Measurements from ENCODE around the gene ARPC5L. TPM values are rescaled to one million over a fixed set of nuclear protein-coding genes. Genes with fewer than 3 reads are reported as not detected.

The ARPC5L gene
- total and polyA plus RNA-seq, 2 of the 8 experiments (the other 6 are each of a cell fraction or from before 2014, with no cell fraction given), result 34.1 to 50.6 TPM

DNA sequence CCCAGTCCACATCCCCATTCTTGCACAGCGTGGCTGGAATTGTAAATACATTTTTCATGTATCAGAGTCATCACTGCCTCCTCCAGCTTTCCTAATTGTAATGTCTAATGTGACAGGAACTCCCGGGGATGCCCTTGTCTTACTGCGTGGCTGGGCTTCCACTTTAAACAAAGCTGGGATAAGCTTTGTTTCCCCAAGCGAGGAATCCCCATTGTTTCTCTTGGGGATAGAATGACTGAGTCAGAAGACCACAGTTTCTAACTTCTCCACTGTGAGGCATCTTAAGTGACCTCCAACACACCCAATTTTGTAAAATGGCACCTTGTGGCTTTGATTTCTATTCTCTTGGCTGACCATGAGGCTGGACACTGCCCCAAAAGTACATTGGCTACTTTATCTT lies 22.4 kb downstream of the ARPC5L start:
- H3K27ac ChIP-seq (ENCODE audit: low read depth, low read length), result no peak overlapping the region

More for the DNA sequence above, 22.4 kb downstream of the ARPC5L start:
- H3K9ac ChIP-seq (replicated peaks in 1 of 4; ENCODE audit: extremely low read depth in 1 of 4, low read depth in 3 of 4, low read length in 3 of 4), result no peak overlapping the region
- no peak overlapping the region for H3K4me3 ChIP-seq (ENCODE audit: extremely low read depth in 1 of 4, insufficient read depth in 2 of 4, low read depth in 3 of 4, low read length in 4 of 4)
- no peak overlapping the region for H2BK20ac ChIP-seq (ENCODE audit: low read length)
- no peak overlapping the region for H2BK15ac ChIP-seq (ENCODE audit: low read length)
- no peaks in the 10 kb centered on the region for H3K27me3 ChIP-seq (replicated peaks in 1 of 4; ENCODE audit: control insufficient read depth in 3 of 4, extremely low read depth in 1 of 4, insufficient read depth in 3 of 4, low read length in 3 of 4)
- 77% methylated on average over 4 of the region's 4 CpGs; no CpG with 5 or more reads in 1 of the 2 experiments for whole genome bisulfite sequencing, 2 experiments (ENCODE audit: extremely low coverage in 1 of 2, insufficient coverage in 1 of 2, insufficient read length in 1 of 2, insufficient replicate concordance in 2 of 2, low coverage in 1 of 2, low lambda C conversion rate in 2 of 2, missing lambda C conversion rate in 1 of 2)
- no peak for FAIRE-seq
- H3K18ac ChIP-seq (ENCODE audit: extremely low read depth, low read length), result no peak overlapping the region
- ChIA-PET POLR2A (ENCODE audit: partially characterized antibody) (interaction anchor here (1.1 to 31.1 kb wide), 2 partner anchors 21 to 357 kb away, joined by 3 to 573 read pairs; partner anchors contain the start of genes ARPC5L, HSPA5, RPL35 and WDR38), CTCF (ENCODE audit: partially characterized antibody) (interaction anchor here (1.0 to 6.3 kb wide), 3 partner anchors 8 to 15 kb away, joined by 3 to 55 read pairs (median 5); no protein-coding TSS in a partner anchor)
- no peak overlapping the region for H2BK12ac ChIP-seq (ENCODE audit: low read depth, low read length)
- no peak overlapping the region for H2BK5ac ChIP-seq (ENCODE audit: low read depth, low read length)
- DNase-seq (ENCODE audit: low read depth in 1 of 2, low spot score in 2 of 2), result no peak
- H3K79me2 ChIP-seq (ENCODE audit: control insufficient read depth in 1 of 2, insufficient read depth in 2 of 2, low read length in 2 of 2), result no peaks in the 10 kb centered on the region
- H2AK5ac ChIP-seq (ENCODE audit: low read depth, low read length), result no peak overlapping the region
- H3K36me3 ChIP-seq (ENCODE audit: control insufficient read depth in 2 of 4, insufficient read depth in 4 of 4, low read length in 3 of 4), result no peaks in the 10 kb centered on the region; a peak in 1 of 8 replicates
- H3K79me1 ChIP-seq (ENCODE audit: low read depth, low read length), result 0 out of 2 replicates have a peak, but pooled peaks cover 2% of the 10 kb centered on the region
- peaks cover 5 to 18% (median 14%) of the 10 kb centered on the region in 4 experiments for H3K4me1 ChIP-seq (replicated peaks in 1 of 4; ENCODE audit: control insufficient read depth in 3 of 4, insufficient read depth in 4 of 4, low read length in 3 of 4)
- no peak overlapping the region for H3K14ac ChIP-seq (ENCODE audit: insufficient read length)
- H3K4ac ChIP-seq (replicated peaks; ENCODE audit: insufficient read length, low read depth, low read length), result peak overlapping the region; percentile 44
- H3K23ac ChIP-seq (ENCODE audit: insufficient read length), result no peak overlapping the region
- H2AFZ ChIP-seq (ENCODE audit: low read length), result no peak overlapping the region
- H4K5ac ChIP-seq (ENCODE audit: insufficient read length, low read depth, low read length), result no peak overlapping the region
- TF ChIP-seq POLR2A (IDR thresholded peaks at IDR 0.05; ENCODE audit: control extremely low read depth in 1 of 2, low read depth in 2 of 2, low read length in 2 of 2), result no peak
- TF ChIP-seq CBX8 (IDR thresholded peaks at IDR 0.05; ENCODE audit: borderline replicate concordance, low read depth, low read length), result no peak
- no peak for TF ChIP-seq SRF (IDR thresholded peaks at IDR 0.05; ENCODE audit: low read depth, low read length)
- TF ChIP-seq TCF12 (IDR thresholded peaks at IDR 0.05; ENCODE audit: low read depth, low read length), result no peak
- no peak for TF ChIP-seq NRF1 (IDR thresholded peaks at IDR 0.05; ENCODE audit: low read depth, low read length)
- no peak for TF ChIP-seq SP2 (IDR thresholded peaks at IDR 0.05; ENCODE audit: low read length)
- no peak for TF ChIP-seq ATF2 (IDR thresholded peaks at IDR 0.05; ENCODE audit: low read length)
- no peak for TF ChIP-seq NANOG (IDR thresholded peaks at IDR 0.05; ENCODE audit: insufficient read depth, low read depth, low read length, poor library complexity, severe bottlenecking)
- no peak for TF ChIP-seq TBP (IDR thresholded peaks at IDR 0.05; ENCODE audit: low read depth, low read length)
- TF ChIP-seq RAD21 (IDR thresholded peaks at IDR 0.05 in 1 of 2, conservative IDR thresholded peaks at IDR 0.05 in 1 of 2; ENCODE audit: low read depth in 2 of 2, low read length in 2 of 2), result no peak
- no peak for TF ChIP-seq TAF7 (optimal IDR thresholded peaks at IDR 0.05; ENCODE audit: borderline replicate concordance, low read depth, low read length)
- peaks cover 0 to 4% of the 10 kb centered on the region in 2 experiments for H4K20me1 ChIP-seq (replicated peaks in 1 of 2; ENCODE audit: control insufficient read depth in 1 of 2, insufficient read depth in 2 of 2, low read length in 2 of 2)
- no peak overlapping the region for H4K8ac ChIP-seq (ENCODE audit: extremely low read depth, insufficient read depth, low read length)
- no peak overlapping the region for H3K4me2 ChIP-seq (ENCODE audit: insufficient read depth in 1 of 2, low read depth in 2 of 2, low read length in 2 of 2)
- H4K91ac ChIP-seq (replicated peaks; ENCODE audit: insufficient read length, low read length), result no peak overlapping the region
- H3K9me3 ChIP-seq (ENCODE audit: insufficient read depth in 2 of 2, low read depth in 1 of 2, low read length in 1 of 2), result no peaks in the 10 kb centered on the region; a peak in 1 of 4 replicates
- H2BK120ac ChIP-seq (replicated peaks; ENCODE audit: low read depth, low read length), result no peak overlapping the region
- no peak overlapping the region for H3K56ac ChIP-seq (replicated peaks; ENCODE audit: insufficient read length, low read depth, low read length)
- 0 out of 2 replicates have a peak, but pooled peaks cover 4% of the 10 kb centered on the region for H3K23me2 ChIP-seq (ENCODE audit: low read depth, low read length)

Measured in H1 (cell line).